ENCODE data around the gene CACNA2D3.

The CACNA2D3 gene

DNA sequence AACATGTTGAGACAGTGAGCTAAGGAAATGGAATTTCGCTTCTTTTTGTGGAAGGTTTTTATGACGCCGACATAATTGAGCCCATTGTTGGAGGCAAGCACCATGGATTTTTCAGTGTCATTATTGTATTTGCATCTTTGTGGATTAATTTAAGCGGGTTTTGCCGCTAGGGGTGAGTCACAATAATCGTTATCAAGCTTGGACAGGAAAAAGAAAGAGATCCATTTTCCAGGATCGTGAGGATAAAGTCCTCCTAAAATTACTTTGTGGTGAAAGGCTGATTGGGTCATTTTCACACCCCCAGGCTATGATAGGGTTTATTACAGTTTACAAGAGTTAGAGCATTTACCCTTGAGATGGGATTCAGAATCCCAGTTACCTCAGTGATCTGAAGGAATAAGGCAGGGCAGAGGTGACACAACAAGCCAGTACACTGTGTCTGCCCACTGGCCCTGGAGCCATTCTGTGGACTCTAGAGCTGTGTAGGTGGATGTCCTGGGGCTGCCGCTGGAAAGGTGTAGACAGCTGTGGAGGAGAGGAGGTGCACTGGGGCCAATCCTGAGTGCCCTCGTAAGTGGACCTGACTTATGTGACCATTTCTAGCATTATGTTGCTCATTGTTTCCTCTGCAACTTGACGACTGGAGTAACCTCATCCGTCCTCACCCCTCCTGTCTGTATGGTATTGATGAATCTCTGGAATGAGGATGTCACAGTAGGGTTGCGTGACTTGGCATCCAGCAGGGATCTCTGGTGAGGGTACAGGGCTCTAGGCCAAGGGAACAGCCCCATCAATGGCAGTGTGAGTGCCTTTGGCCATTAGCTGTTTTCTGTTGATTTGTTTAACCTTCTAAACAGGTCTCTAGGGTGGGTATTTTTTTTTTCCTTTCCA, 435.4 kb downstream of the CACNA2D3 start:
- no peaks in the 10 kb centered on the region for H3K36me3 ChIP-seq (ENCODE audit: control insufficient read depth, insufficient read depth, low read length)
- no peaks in the 10 kb centered on the region for H3K27me3 ChIP-seq (ENCODE audit: control insufficient read depth, insufficient read depth, low read length)
- no peak overlapping the region for H3K9ac ChIP-seq (ENCODE audit: low read depth, low read length)
- no peaks in the 10 kb centered on the region for H3K9me3 ChIP-seq (ENCODE audit: control insufficient read depth, insufficient read depth, low read length)
- H3K4me1 ChIP-seq (ENCODE audit: control insufficient read depth, insufficient read depth, low read length) = no peaks in the 10 kb centered on the region
- H3K4me3 ChIP-seq (ENCODE audit: low read depth, low read length) = no peak overlapping the region

DNA sequence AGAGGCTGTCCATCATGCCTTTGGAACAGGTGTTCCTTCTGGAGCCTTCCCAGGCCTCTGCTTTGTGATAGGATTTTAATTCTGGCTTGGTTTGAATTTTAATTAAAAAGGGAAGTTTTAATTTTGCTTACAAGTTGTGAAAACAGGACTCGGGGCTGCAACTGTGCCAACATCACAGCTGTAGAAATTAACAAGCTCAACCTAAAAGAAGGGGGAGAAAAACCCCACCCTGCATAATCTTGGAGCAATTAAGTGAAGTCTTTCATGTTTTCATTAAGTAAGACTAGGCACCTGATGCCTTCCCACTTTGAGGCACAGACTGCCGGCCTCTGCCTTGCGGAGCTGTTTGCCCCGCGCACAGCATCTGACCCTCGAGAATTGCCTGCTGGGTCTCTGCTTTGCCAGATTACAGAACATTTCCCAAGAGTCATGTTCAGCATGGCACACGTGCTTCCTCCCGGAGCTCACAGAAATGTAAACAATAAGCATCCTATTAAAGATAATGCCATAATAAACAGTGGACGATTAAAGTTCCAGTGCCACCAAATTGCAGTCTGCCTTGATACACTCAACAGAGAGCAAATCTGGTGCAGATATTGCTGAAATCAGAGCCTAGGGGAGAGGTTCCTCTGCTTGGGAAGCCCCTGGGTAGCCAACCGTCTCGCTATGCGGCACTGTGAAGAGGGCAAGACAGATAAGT, 441.3 kb downstream of the CACNA2D3 start:
- no peaks in the 10 kb centered on the region for H3K27me3 ChIP-seq (ENCODE audit: control insufficient read depth, insufficient read depth, low read length)
- no peaks in the 10 kb centered on the region for H3K36me3 ChIP-seq (ENCODE audit: control insufficient read depth, insufficient read depth, low read length)
- no peak overlapping the region for H3K4me3 ChIP-seq (ENCODE audit: low read depth, low read length)
- no peaks in the 10 kb centered on the region for H3K9me3 ChIP-seq (ENCODE audit: control insufficient read depth, insufficient read depth, low read length)
- H3K4me1 ChIP-seq (ENCODE audit: control insufficient read depth, insufficient read depth, low read length) = no peaks in the 10 kb centered on the region
- no peak overlapping the region for H3K9ac ChIP-seq (ENCODE audit: low read depth, low read length)

DNA sequence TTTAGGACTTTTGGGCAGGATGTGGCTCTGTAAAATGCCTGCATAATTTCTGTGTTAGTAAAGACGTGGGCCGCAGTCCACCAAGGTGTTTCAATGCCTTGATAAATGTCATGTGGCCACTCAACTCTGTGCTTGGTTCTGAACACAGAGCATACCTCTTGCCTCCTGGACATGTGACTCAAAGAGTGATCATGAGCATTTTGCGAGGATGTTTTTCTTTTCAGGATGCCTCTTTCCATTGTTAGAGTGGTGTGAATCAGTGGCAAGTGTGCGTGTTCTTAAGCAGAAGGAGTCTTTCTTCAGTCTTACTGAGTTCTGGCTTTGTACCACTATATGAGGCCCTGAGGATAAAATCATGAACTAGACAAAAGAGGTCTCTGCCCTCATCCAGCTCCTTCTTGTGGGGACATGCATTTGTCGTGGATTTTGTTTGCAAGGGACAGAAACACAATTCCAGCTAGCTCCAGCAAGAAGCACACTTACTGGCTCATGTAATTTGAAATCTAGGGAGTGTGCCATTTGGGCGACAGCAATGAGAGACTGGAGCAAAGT, 442.1 kb downstream of the CACNA2D3 start:
- H3K4me1 ChIP-seq (ENCODE audit: control insufficient read depth, insufficient read depth, low read length) = no peaks in the 10 kb centered on the region
- H3K36me3 ChIP-seq (ENCODE audit: control insufficient read depth, insufficient read depth, low read length) = no peaks in the 10 kb centered on the region
- H3K27me3 ChIP-seq (ENCODE audit: control insufficient read depth, insufficient read depth, low read length) = no peaks in the 10 kb centered on the region
- H3K4me3 ChIP-seq (ENCODE audit: low read depth, low read length) = no peak overlapping the region
- no peak overlapping the region for H3K9ac ChIP-seq (ENCODE audit: low read depth, low read length)
- no peaks in the 10 kb centered on the region for H3K9me3 ChIP-seq (ENCODE audit: control insufficient read depth, insufficient read depth, low read length)

DNA sequence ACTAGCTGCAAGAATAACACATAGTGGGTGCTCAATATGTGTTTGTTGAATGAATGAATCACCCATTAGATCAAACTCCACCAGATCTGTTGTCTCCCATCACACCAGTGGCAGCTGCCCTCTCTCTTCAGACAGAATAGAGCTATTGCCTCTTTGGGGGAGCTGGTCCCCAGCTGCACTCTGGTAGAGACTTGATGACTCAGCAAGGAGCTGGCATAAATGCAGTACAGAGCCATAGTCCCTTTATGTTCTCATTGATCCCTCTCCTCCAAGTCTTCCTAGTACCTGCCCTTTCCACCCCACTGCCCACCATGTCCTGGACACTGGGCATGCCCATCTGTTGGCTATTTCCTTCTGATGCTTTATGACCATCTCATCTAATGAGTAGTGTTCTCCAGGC, 443.6 kb downstream of the CACNA2D3 start:
- Histone ChIP-seq H3K27me3 (ENCODE audit: control insufficient read depth, insufficient read depth, low read length) (no peaks in the 10 kb centered on the region), H3K36me3 (ENCODE audit: control insufficient read depth, insufficient read depth, low read length) (no peaks in the 10 kb centered on the region), H3K4me3 (ENCODE audit: low read depth, low read length) (no peak overlapping the region), H3K9me3 (ENCODE audit: control insufficient read depth, insufficient read depth, low read length) (no peaks in the 10 kb centered on the region), H3K9ac (ENCODE audit: low read depth, low read length) (no peak overlapping the region), H3K4me1 (ENCODE audit: control insufficient read depth, insufficient read depth, low read length) (no peaks in the 10 kb centered on the region)

DNA sequence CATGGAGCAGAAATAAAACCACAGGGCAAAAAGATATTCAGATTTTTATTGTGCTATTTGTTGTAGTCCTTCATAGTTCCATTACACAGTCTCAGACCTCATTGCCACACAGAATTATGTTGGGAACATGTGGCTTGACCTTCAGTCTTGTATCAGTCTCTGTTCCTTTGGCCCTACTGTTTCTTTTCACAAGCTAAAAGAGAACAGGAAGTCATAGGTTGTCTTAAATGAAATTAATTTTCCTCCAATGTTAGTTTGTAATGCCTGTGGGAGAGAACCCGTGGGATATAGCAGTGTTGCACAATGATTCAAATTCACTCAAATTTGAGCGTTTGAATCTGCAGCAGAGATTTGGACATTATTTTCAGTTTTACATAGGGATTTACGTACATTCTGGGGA, 445.6 kb downstream of the CACNA2D3 start:
- Histone ChIP-seq H3K36me3 (ENCODE audit: control insufficient read depth, insufficient read depth, low read length) (no peaks in the 10 kb centered on the region), H3K4me1 (ENCODE audit: control insufficient read depth, insufficient read depth, low read length) (no peaks in the 10 kb centered on the region), H3K4me3 (ENCODE audit: low read depth, low read length) (no peak overlapping the region), H3K27me3 (ENCODE audit: control insufficient read depth, insufficient read depth, low read length) (no peaks in the 10 kb centered on the region), H3K9ac (ENCODE audit: low read depth, low read length) (no peak overlapping the region), H3K9me3 (ENCODE audit: control insufficient read depth, insufficient read depth, low read length) (no peaks in the 10 kb centered on the region)

DNA sequence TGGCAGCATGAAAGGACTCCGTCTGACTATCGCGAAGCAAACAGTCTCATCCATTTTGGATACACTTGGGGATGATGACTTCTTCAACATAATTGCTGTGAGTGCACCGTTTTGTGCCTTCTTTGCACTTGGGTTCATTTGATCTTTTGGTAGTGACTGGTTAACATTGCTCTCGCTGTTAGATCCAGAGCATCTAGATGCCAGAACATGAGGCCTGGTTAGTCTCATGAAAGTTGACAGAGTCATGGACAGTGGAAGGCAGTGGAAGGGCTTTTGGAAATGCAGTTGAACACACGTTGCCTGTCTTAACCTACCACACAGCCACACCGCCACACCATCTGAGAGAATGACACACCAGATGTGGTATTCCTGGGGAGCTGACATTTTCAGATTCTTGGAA, 447.7 kb downstream of the CACNA2D3 start:
- no peaks in the 10 kb centered on the region for H3K4me1 ChIP-seq (ENCODE audit: control insufficient read depth, insufficient read depth, low read length)
- no peaks in the 10 kb centered on the region for H3K36me3 ChIP-seq (ENCODE audit: control insufficient read depth, insufficient read depth, low read length)
- H3K9ac ChIP-seq (ENCODE audit: low read depth, low read length) = no peak overlapping the region
- no peaks in the 10 kb centered on the region for H3K9me3 ChIP-seq (ENCODE audit: control insufficient read depth, insufficient read depth, low read length)
- no peak overlapping the region for H3K4me3 ChIP-seq (ENCODE audit: low read depth, low read length)
- H3K27me3 ChIP-seq (ENCODE audit: control insufficient read depth, insufficient read depth, low read length) = no peaks in the 10 kb centered on the region

DNA sequence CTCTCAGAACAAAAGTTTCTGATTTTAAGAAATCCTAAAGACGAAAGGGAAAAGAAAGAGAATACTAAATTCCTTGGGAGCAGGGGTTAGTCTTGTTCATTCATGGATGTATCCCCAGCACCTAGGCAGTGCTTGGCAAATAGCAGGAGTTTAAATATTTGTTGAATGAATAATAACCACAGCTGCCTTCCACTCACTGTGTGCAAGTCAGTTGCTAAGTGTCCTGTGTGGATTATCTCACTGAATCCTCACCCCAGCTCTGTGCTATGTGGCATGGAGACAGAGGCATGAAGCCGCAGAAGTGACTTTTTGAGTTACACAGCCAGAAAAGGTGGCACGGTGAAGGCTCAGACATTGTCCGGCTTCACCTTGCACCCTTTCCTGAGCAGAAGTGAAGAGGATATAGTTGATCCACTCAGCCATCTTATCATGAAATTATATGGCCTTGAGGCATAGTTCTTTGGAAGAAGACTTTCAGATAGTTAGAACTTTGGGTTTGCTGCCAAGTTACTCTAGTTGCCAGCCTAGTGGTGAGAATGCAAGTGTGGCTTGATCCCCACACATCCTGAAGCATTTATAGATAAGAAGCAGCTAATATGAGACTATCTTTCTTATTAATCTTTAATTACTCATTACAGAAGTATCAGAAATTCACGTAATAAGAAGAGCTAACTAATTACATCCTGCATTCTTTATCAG, 450.0 kb downstream of the CACNA2D3 start:
- Histone ChIP-seq H3K4me3 (ENCODE audit: low read depth, low read length) (no peak overlapping the region), H3K9me3 (ENCODE audit: control insufficient read depth, insufficient read depth, low read length) (no peaks in the 10 kb centered on the region), H3K9ac (ENCODE audit: low read depth, low read length) (no peak overlapping the region), H3K4me1 (ENCODE audit: control insufficient read depth, insufficient read depth, low read length) (no peaks in the 10 kb centered on the region), H3K36me3 (ENCODE audit: control insufficient read depth, insufficient read depth, low read length) (no peaks in the 10 kb centered on the region), H3K27me3 (ENCODE audit: control insufficient read depth, insufficient read depth, low read length) (no peaks in the 10 kb centered on the region)

DNA sequence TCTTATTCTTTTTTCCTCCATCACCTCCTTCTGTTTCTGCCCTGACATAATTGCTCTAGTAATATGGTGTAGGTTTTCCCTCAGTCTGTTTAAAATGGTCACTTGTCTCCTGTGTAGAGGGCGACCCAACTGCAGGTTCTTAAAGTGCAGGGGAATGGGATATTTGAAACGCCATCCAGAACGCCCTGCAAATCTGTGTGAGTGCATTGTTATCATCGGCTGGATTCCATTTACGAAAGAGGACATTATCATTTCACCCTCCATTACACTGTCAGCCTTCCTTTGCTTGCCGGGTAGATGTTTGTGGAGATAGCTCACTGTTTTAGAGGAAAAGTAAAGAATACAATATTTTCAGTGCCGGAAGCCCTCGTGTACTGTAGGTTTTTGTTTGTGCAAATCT, 451.5 kb downstream of the CACNA2D3 start:
- H3K4me1 ChIP-seq (ENCODE audit: control insufficient read depth, insufficient read depth, low read length) = no peaks in the 10 kb centered on the region
- H3K27me3 ChIP-seq (ENCODE audit: control insufficient read depth, insufficient read depth, low read length) = no peaks in the 10 kb centered on the region
- H3K9me3 ChIP-seq (ENCODE audit: control insufficient read depth, insufficient read depth, low read length) = no peaks in the 10 kb centered on the region
- H3K36me3 ChIP-seq (ENCODE audit: control insufficient read depth, insufficient read depth, low read length) = no peaks in the 10 kb centered on the region
- H3K9ac ChIP-seq (ENCODE audit: low read depth, low read length) = no peak overlapping the region
- no peak overlapping the region for H3K4me3 ChIP-seq (ENCODE audit: low read depth, low read length)

DNA sequence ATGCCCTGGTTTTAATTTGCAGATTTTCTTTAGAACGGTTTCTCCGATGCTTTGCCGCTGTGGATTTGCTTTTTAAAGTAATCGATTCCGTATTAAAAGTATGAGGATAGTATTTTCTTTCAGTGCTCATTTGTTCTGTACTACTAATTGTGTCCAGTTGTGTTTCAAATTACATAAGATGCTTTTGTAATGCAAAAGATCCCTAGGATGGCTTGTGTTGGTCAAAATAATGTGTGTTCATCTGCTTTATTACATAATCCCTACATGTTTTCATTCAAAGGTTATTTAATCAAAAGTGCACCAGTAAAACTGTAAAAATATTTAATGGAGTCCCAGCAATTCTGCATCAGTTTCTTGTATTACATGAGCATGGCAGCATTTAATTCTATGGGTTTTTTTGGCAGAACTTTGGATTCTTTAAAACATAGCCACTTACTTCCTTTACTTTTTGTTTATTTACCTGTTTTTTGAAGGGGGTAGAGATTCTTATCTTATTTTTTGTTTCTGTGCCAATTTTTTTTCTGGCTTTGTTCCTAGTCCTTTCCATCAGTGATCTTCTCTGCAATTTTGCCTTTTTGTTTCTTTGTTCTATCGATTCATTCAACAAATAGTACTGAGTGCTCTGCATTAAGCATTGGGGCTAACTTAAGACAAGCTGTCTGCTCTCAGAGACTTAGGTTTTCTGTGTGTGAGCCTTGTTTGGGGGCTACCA, 452.7 kb downstream of the CACNA2D3 start:
- Histone ChIP-seq H3K9me3 (ENCODE audit: control insufficient read depth, insufficient read depth, low read length) (no peaks in the 10 kb centered on the region), H3K4me3 (ENCODE audit: low read depth, low read length) (no peak overlapping the region), H3K27me3 (ENCODE audit: control insufficient read depth, insufficient read depth, low read length) (no peaks in the 10 kb centered on the region), H3K4me1 (ENCODE audit: control insufficient read depth, insufficient read depth, low read length) (no peaks in the 10 kb centered on the region), H3K9ac (ENCODE audit: low read depth, low read length) (no peak overlapping the region), H3K36me3 (ENCODE audit: control insufficient read depth, insufficient read depth, low read length) (no peaks in the 10 kb centered on the region)

DNA sequence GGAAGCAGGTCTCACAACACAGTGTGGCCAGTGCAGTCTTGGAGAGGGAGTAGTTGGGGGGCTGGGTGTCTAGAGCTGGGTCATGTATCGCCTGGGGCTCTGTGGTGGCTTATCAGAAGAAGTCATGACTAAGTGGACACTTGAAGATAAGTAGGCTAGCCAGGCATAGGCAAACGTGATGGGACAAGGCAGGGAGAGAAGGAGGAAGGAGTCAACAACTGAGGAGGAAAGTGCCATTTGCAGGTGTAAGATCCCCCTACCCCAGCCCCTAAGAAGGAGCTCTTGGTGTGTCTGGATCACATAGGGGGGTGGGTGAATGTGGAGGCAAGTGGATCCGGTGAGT, 453.2 kb downstream of the CACNA2D3 start:
- H3K36me3 ChIP-seq (ENCODE audit: control insufficient read depth, insufficient read depth, low read length) = no peaks in the 10 kb centered on the region
- no peaks in the 10 kb centered on the region for H3K4me1 ChIP-seq (ENCODE audit: control insufficient read depth, insufficient read depth, low read length)
- H3K9me3 ChIP-seq (ENCODE audit: control insufficient read depth, insufficient read depth, low read length) = no peaks in the 10 kb centered on the region
- no peak overlapping the region for H3K4me3 ChIP-seq (ENCODE audit: low read depth, low read length)
- no peak overlapping the region for H3K9ac ChIP-seq (ENCODE audit: low read depth, low read length)
- no peaks in the 10 kb centered on the region for H3K27me3 ChIP-seq (ENCODE audit: control insufficient read depth, insufficient read depth, low read length)

DNA sequence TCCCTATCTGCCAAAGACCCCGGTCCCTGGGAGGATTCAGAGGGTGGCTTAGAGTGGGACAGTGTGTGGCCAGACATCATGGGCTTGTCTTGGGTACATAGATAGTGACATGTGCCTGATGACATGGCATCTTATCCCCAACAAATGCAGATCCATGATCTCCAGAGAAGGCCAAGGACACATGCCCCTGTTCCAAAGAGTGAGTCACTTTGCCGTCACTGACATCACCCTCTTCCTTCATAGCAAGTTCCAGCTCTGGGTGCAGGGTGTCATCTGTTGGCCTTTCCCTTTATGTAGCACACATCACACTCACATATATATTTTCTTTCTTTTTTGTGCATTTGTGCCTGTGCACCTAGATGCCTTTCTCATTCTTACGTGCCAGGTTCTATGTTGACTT, 455.0 kb downstream of the CACNA2D3 start:
- Histone ChIP-seq H3K27me3 (ENCODE audit: control insufficient read depth, insufficient read depth, low read length) (no peaks in the 10 kb centered on the region), H3K9ac (ENCODE audit: low read depth, low read length) (no peak overlapping the region), H3K36me3 (ENCODE audit: control insufficient read depth, insufficient read depth, low read length) (no peaks in the 10 kb centered on the region), H3K9me3 (ENCODE audit: control insufficient read depth, insufficient read depth, low read length) (no peaks in the 10 kb centered on the region), H3K4me1 (ENCODE audit: control insufficient read depth, insufficient read depth, low read length) (no peaks in the 10 kb centered on the region), H3K4me3 (ENCODE audit: low read depth, low read length) (no peak overlapping the region)

All from iPS-15b (cell line).